Motor neuron (in vitro differentiated cells): ENCODE data around the gene TESK2. TPM values are rescaled to one million over a fixed set of nuclear protein-coding genes. Genes with fewer than 3 reads are reported as not detected.

Experiments used
- ATAC-seq, 8 experiments: fragments of 200-7000 bp; cut with Tn5 transposase; replicated peaks in 6 of 8; 2 replicates each; pipeline ENCODE4 v1.8.0; 2021; ENCODE audit warnings: mild to moderate bottlenecking in 8 of 8, moderate library complexity in 8 of 8
- H3K27ac ChIP-seq, 2 donors: fragments of 250-450 bp; sonication (Bioruptor Pico); 2 replicates each; pipeline ENCODE4 v1.9.0; 2021; ENCODE audit warnings: antibody characterized with exemption in 2 of 2, mild to moderate bottlenecking in 2 of 2, moderate library complexity in 1 of 2
- H3K4me1 ChIP-seq, 2 donors: fragments of 250-450 bp; sonication (Bioruptor Pico); replicated peaks in 1 of 2; 2 replicates each; pipeline ENCODE4 v1.6.1; 2021; ENCODE audit warnings: antibody characterized with exemption in 2 of 2, mild to moderate bottlenecking in 2 of 2, moderate library complexity in 1 of 2
- H3K4me3 ChIP-seq, 5 donors: fragments of 250-450 bp; sonication (Bioruptor Pico); 2 replicates each; pipeline ENCODE4 v1.9.0; 2021; ENCODE audit warnings: antibody characterized with exemption in 5 of 5, mild to moderate bottlenecking in 5 of 5, moderate library complexity in 4 of 5
- WGBS, 10 experiments: fragments of 450-650 bp; shearing (Covaris generic); methylation state at CpG; one replicate each; pipeline ENCODE4 v1.0.0; 2022; 5-methylcytosine and 5-hydroxymethylcytosine counted together
- in situ Hi-C, 9 experiments: fragments of 400-800 bp; cut with MboI; loops; one replicate each; pipeline ENCODE4 v1.15.0; 2021; ENCODE audit warnings: low sequenced_read_pairs in 9 of 9, low pct_unique_long_range_greater_than_20kb in 2 of 9; ENCODE audit not compliant: unreplicated experiment in 9 of 9
- total RNA-seq, 8 experiments: library from RNA; unstranded; fragments of 300-600 nt; gene quantifications; 2 replicates each; pipeline versions ENCODE4 v1.2.3 to v1.2.4, GENCODE V29; 2022

Gene TESK2
- total RNA-seq, 8 experiments from 2014 or later, result 1.1 to 17.3 (median 2.0) TPM

DNA sequence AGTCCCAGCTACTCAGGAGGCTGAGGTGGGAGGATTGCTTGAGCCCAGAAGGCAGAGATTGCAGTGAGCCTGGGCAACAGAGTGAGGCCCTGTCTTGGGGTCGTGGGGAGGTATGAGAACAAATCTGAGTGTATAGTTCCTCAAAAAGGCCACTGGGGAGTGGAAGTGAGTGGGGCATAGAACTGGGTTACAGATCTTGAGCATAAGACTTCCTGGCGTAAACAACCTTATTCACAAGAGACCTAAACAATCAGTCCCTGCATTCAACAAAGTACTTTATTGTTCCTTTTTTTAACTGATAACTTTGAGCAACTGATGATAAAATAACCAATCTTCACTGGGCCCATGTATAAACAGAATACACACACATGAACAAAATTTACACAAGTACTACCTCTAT, 78.1 kb downstream of the TESK2 start:
- in situ Hi-C loops, result no loop called here
- no peak for ATAC-seq
- Histone ChIP-seq H3K4me3 (no peak overlapping the region), H3K4me1 (peaks cover 0 to 3% of the 10 kb centered on the region in 2 donors), H3K27ac (no peak overlapping the region)
- WGBS, 10 experiments, result 56 to 100% (median 70%) methylated on average over 1 to 2 of the region's 2 CpGs; no CpG with 5 or more reads in 3 of the 10 experiments

GRCh38 chr1:45411510-45411899, 79.5 kb downstream of the TESK2 start:
- H3K4me1 ChIP-seq, result peaks cover 0 to 3% of the 10 kb centered on the region in 2 donors
- no peak overlapping the region for H3K4me3 ChIP-seq
- ATAC-seq, result peak in 1 of 8 experiments; percentile 7
- 50 to 100% (median 82%) methylated on average over 1 to 3 of the region's 3 CpGs; no CpG with 5 or more reads in 4 of the 10 experiments for WGBS, 10 experiments
- in situ Hi-C loops, result no loop called here
- no peak overlapping the region for H3K27ac ChIP-seq

GRCh38 chr1:45410850-45411509, 80.0 kb downstream of the TESK2 start:
- peak in 2 of 8 experiments; percentile 78 to 88 for ATAC-seq
- H3K27ac ChIP-seq, result no peak overlapping the region
- peaks cover 0 to 3% of the 10 kb centered on the region in 2 donors for H3K4me1 ChIP-seq
- 79 to 100% (median 90%) methylated on average over 1 to 6 of the region's 6 CpGs for WGBS, 10 experiments
- in situ Hi-C loops, result no loop called here
- no peak overlapping the region for H3K4me3 ChIP-seq

- Histone ChIP-seq H3K4me1 (no peaks in the 10 kb centered on the region), H3K4me3 (no peak overlapping the region), H3K27ac (no peak overlapping the region)
- in situ Hi-C loops, result no loop called here
- no peak for ATAC-seq
- 36 to 100% (median 66%) methylated on average over 1 of the region's 1 CpG for WGBS, 10 experiments
Measured at GRCh38 chr1:45409276-45409675, 81.7 kb downstream of the TESK2 start.

GRCh38 chr1:45407629-45408287, 83.2 kb downstream of the TESK2 start:
- WGBS, 10 experiments, result 4 to 100% (median 75%) methylated on average over 1 to 4 of the region's 4 CpGs; no CpG with 5 or more reads in 1 of the 10 experiments
- in situ Hi-C loops, result no loop called here
- peak in 3 of 8 experiments; percentile 70 to 76 (median 73) for ATAC-seq
- H3K4me3 ChIP-seq, result no peak overlapping the region
- H3K4me1 ChIP-seq, result no peaks in the 10 kb centered on the region
- H3K27ac ChIP-seq, result no peak overlapping the region

GRCh38 chr1:45405636-45406035, 85.3 kb downstream of the TESK2 start:
- Histone ChIP-seq H3K27ac (no peak overlapping the region), H3K4me1 (no peaks in the 10 kb centered on the region), H3K4me3 (no peak overlapping the region)
- in situ Hi-C loops, result no loop called here
- ATAC-seq, result no peak
- 40 to 100% (median 82%) methylated on average over 1 to 2 of the region's 2 CpGs; no CpG with 5 or more reads in 3 of the 10 experiments for WGBS, 10 experiments

DNA sequence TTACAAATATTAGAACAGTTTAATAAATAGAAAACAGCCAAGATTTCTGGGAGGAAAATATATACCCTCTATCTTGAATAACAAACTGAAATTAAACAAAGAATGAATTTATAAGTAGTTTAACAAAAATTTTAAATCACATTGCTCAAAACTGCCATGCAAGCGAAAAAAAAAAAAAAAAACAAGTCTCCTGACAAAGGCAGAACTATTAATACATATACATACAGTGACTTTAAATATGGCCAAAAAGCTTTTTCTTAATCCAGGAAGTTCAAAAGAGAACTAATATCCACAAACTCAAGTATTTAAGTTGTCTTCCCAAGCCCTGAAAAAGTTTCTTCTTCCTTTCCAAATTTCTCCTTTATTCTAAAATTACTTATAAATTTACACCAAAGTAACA, 87.2 kb downstream of the TESK2 start:
- no peaks in the 10 kb centered on the region for H3K4me1 ChIP-seq
- no peak overlapping the region for H3K4me3 ChIP-seq
- no peak for ATAC-seq
- 30 to 92% (median 73%) methylated on average over 1 of the region's 1 CpG; no CpG with 5 or more reads in 1 of the 10 experiments for WGBS, 10 experiments
- in situ Hi-C loops, result no loop called here
- no peak overlapping the region for H3K27ac ChIP-seq

GRCh38 chr1:45403298-45403697, 87.7 kb downstream of the TESK2 start:
- Histone ChIP-seq H3K27ac (no peak overlapping the region), H3K4me3 (no peak overlapping the region), H3K4me1 (no peaks in the 10 kb centered on the region)
- in situ Hi-C loops, result no loop called here
- ATAC-seq, result peak in 3 of 8 experiments; percentile 24 to 45 (median 29)
- WGBS, 10 experiments, result 61 to 92% (median 77%) methylated on average over 2 to 3 of the region's 3 CpGs; no CpG with 5 or more reads in 1 of the 10 experiments

DNA sequence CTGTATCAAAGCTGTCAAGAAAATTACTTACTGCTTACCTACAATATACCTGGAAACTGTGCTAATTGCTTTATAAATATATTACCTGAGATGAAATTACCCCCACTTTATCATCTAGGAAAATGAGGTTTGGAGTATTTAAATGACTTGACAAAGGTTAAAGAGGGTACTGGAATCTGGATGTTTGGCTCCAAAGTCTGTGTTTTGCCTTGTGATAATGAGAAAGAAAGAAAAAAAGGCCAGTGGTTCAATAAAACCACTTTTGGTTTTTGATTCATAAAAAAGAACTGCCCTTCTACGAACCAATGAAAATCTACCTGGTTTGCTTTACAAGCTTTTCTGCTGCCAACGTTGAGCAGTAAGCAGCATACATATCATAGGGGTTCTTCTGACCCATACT, 89.4 kb downstream of the TESK2 start:
- H3K4me3 ChIP-seq, result no peak overlapping the region
- ATAC-seq, result no peak
- WGBS, 10 experiments, result 40 to 86% (median 74%) methylated on average over 1 to 2 of the region's 2 CpGs
- H3K4me1 ChIP-seq, result no peaks in the 10 kb centered on the region
- no peak overlapping the region for H3K27ac ChIP-seq
- in situ Hi-C loops, result no loop called here

GRCh38 chr1:45400049-45400448, 90.9 kb downstream of the TESK2 start:
- WGBS, 10 experiments, result 49 to 100% (median 61%) methylated on average over 1 to 3 of the region's 3 CpGs; no CpG with 5 or more reads in 1 of the 10 experiments
- Histone ChIP-seq H3K27ac (no peak overlapping the region), H3K4me3 (no peak overlapping the region), H3K4me1 (no peaks in the 10 kb centered on the region)
- no peak for ATAC-seq
- in situ Hi-C loops, result no loop called here

GRCh38 chr1:45397285-45397684, 93.7 kb downstream of the TESK2 start:
- in situ Hi-C loops, result no loop called here
- no peak overlapping the region for H3K27ac ChIP-seq
- ATAC-seq, result no peak
- no peaks in the 10 kb centered on the region for H3K4me1 ChIP-seq
- 74 to 94% (median 88%) methylated on average over 2 to 4 of the region's 4 CpGs for WGBS, 10 experiments
- no peak overlapping the region for H3K4me3 ChIP-seq

DNA sequence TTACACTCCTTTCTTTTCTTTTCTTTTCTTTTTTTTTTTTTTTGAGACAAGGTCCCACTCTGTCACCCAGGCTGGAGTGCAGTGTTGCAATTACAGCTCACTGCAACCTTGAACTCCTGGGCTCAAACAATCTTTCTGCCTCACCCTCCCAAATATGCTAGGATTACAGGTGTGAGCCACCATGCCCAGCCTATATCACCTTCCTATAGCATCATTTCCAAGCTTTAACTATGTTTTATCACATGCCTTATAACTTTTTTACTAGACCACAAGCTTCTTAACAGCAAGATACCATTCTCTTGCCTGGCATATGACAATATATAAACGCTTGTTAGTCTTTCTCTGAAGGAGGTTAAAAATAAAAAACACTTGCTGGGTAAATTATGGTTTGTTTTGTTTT, 95.4 kb downstream of the TESK2 start:
- H3K4me1 ChIP-seq, result no peaks in the 10 kb centered on the region
- ATAC-seq, result no peak
- H3K27ac ChIP-seq, result no peak overlapping the region
- 44 to 100% (median 64%) methylated on average over 1 of the region's 1 CpG; no CpG with 5 or more reads in 3 of the 10 experiments for WGBS, 10 experiments
- no peak overlapping the region for H3K4me3 ChIP-seq
- in situ Hi-C loops, result no loop called here

GRCh38 chr1:45395051-45395450, 95.9 kb downstream of the TESK2 start:
- Histone ChIP-seq H3K4me1 (no peaks in the 10 kb centered on the region), H3K4me3 (no peak overlapping the region), H3K27ac (no peak overlapping the region)
- 40 to 90% (median 65%) methylated on average over 1 to 2 of the region's 2 CpGs; no CpG with 5 or more reads in 2 of the 10 experiments for WGBS, 10 experiments
- no peak for ATAC-seq
- in situ Hi-C loops, result no loop called here
